AG10803 (cell line): ENCODE measurements around the gene CLK3.

Source experiments
- DNase-seq: peaks from one replicate; pipeline ENCODE4 v3.0.0; 2010; ENCODE audit warnings: low read depth
- H3K4me3 ChIP-seq: 2 replicates; pipeline ENCODE4 v1.5.1; 2011; ENCODE audit warnings: mild to moderate bottlenecking, low read length, control low read depth
- CTCF ChIP-seq: conservative IDR thresholded peaks from 2 replicates; pipeline ENCODE4 v1.5.1; 2011; ENCODE audit warnings: mild to moderate bottlenecking, low read length, control low read depth, inconsistent platforms

Gene CLK3

GRCh38 chr15:74632601-74633000 lies 17.0 kb downstream of the CLK3 start:
- no peak for TF ChIP-seq CTCF
- no peak for DNase-seq
- no peak overlapping the region for H3K4me3 ChIP-seq

DNA sequence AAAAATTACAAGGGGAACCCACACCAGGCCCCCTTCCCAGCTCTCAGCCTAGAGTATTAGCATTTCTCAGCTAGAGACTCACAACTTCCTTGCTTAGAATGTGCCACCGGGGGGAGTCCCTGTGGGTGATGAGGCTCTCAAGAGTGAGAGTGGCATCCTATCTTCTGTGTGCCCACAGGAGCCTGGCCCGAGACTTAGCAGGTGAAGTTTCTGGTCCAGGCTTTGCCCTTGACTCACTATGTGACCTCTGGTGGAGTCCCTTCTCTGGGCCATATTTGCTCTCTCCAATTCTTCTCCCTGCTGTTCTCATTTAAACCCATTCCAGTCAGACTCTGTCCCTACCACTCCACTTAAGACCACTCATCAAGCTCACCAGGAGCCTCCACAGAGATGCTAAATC lies 18.1 kb downstream of the CLK3 start:
- no peak for DNase-seq
- no peak for TF ChIP-seq CTCF
- no peak overlapping the region for H3K4me3 ChIP-seq

DNA sequence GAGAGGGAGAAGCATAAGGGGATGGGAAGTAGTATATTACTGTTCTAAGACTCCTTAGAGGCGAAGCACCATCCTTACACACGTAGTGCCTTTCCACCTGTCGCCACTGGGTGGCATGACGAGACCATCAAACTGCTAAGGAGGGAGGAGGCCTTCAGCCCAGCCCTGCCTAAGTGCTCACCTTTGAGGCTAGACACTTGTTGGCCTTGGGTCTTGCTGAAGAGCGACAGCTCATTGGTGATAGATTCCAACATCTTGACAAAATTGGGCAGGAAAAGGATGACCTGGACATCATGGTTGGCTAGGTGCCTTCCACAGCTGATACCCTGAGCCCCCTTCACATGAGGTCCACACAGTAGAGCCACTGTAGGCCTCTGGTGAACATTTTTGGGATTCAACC lies 19.6 kb downstream of the CLK3 start:
- TF ChIP-seq CTCF = peak; percentile 94
- H3K4me3 ChIP-seq = no peak overlapping the region
- peak; percentile 57 for DNase-seq

DNA sequence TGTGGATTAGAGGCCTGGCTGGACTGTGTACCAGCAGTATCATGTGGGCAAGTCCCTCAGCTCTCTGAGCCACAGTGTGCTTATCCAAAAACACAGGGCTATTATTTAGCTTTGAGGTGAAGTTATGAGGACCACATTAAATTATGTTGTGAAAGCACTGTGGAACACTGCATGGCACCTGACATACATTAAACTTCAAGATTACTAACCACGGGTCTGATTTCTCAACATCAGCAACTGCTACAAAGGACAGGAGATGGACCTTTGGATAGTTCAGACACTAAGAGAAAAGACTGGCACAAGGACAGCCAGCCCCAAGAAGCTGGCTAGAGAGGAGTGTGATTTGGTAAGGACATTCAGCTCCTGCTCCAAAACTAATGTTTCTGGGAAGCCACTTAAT lies 21.3 kb downstream of the CLK3 start:
- DNase-seq = no peak

GRCh38 chr15:74641151-74641550 lies 25.5 kb downstream of the CLK3 start:
- no peak for DNase-seq
- TF ChIP-seq CTCF = no peak
- H3K4me3 ChIP-seq = no peak overlapping the region

More for the DNA sequence above, 21.3 kb downstream of the CLK3 start:
- no peak for TF ChIP-seq CTCF
- H3K4me3 ChIP-seq = no peak overlapping the region

- DNase-seq = no peak
- no peak for TF ChIP-seq CTCF
- H3K4me3 ChIP-seq = no peak overlapping the region
Measured at GRCh38 chr15:74642348-74642733, 26.7 kb downstream of the CLK3 start.

DNA sequence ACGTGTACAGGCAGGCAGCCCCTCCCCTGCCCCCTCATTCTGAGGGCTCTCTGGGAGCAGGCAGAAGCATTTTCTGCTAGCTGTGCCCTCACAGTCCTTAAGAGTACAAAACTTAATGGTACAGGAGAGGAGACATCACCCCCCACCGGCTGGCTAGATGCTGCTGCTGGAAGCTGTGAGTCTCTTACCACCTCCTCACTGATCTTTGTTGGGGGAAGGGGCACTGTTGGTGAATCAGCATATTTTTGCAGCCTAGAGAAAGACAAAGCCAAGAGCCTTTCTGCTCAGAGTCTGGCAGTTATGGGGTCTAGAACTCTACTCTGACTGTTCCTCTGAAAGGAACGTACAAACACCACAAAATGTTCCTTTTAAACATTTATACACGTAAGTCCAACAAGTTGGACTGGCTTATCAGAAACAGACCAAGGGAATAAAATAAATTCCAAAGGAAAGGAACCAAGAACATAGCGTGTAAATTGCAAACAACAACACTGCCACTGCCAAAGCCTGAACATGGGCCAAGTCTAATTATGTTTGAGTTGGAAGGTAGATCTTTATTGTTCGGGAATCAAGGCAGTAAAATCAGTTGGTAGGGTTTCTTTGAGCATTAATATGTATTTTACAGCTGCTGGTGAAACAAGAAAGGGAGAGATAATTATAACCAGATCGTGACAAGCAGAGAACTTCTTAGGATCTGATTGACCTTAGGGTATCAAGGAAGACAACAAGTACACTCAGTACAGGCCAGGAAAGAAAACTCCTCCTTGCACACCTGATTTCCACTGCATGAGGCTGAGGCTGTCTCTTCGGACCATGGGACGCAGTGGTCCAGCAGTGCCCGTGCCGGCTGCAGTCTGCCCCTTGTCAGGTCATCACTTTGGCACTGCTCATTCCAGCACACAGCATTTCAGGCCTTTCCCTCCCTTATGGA lies 27.4 kb downstream of the CLK3 start:
- no peak overlapping the region for H3K4me3 ChIP-seq
- peak; percentile 46 for DNase-seq
- TF ChIP-seq CTCF = no peak
